ENCODE measurements around the gene PDHX. TPM values are rescaled to one million over a fixed set of nuclear protein-coding genes. Genes with fewer than 3 reads are reported as not detected.

Gene PDHX
- total and polyA plus RNA-seq, 9 donors: 11.8 to 45.2 (median 24.0) TPM

- H3K4me3 ChIP-seq: no peak overlapping the region
- H3K27ac ChIP-seq: no peak overlapping the region
- no peaks in the 10 kb centered on the region for H3K36me3 ChIP-seq
- no peaks in the 10 kb centered on the region for H3K9me3 ChIP-seq
- H3K4me1 ChIP-seq (ENCODE audit: insufficient read depth): no peaks in the 10 kb centered on the region
- WGBS, 3 donors: 92 to 96% (median 93%) methylated on average over 11 of the region's 11 CpGs
- TF ChIP-seq CTCF (IDR thresholded peaks at IDR 0.05): no peak
- no peak for TF ChIP-seq POLR2A (IDR thresholded peaks at IDR 0.05)
- no peaks in the 10 kb centered on the region for H3K27me3 ChIP-seq
- intact Hi-C loops (cut with DNase I): loop anchor here (5.0 to 10.0 kb wide), 4 partner anchors 455 to 555 kb away; no protein-coding TSS in a partner anchor
- DNase-seq: no peak
Observed at GRCh38 chr11:34929794-34930763, 13.7 kb downstream of the PDHX start.

DNA sequence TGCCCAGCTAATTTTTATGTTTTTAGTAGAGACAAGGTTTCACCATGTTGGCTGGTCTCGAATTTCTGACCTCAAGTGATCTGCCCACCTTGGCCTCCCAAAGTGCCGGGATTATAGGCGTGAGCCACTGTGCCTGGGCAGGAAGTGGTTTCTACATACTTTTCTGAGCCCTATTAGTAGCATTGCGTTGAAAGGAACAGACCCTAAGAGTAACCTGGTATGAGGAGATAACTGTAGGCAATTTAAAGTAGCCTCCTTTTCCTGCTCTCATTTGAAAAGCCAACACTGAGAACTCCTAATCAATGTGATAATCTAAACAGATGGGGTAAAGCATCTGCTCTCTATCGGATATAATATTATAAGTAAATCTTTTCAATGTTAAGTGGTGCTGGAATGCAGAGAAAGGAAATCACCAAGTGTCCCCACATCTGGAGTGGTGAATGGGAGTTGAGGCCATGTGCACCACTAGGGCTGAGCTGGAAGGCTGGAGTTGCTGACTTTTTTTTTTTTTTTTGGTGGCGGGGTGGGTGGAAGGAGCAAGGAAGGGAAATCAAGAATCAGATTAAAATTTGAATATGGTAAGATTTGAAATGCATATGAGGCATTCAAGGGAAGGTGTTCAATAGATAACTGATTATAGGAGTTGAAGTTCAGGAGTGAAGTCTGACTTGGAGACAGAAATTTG is 20.7 kb downstream of the PDHX start:
- DNase-seq: no peak
- Histone ChIP-seq H3K27ac (no peak overlapping the region), H3K4me3 (no peak overlapping the region), H3K27me3 (no peaks in the 10 kb centered on the region), H3K36me3 (no peaks in the 10 kb centered on the region), H3K9me3 (no peaks in the 10 kb centered on the region), H3K4me1 (ENCODE audit: insufficient read depth) (peaks cover 3% of the 10 kb centered on the region)
- WGBS, 3 donors: 94 to 96% (median 95%) methylated on average over 6 of the region's 6 CpGs
- no peak for TF ChIP-seq EP300 (IDR thresholded peaks at IDR 0.05)
- no peak for TF ChIP-seq POLR2A (IDR thresholded peaks at IDR 0.05)
- no peak for TF ChIP-seq CTCF (IDR thresholded peaks at IDR 0.05)
- intact Hi-C loops (cut with DNase I): no loop called here

- H3K36me3 ChIP-seq: no peaks in the 10 kb centered on the region
- 6 to 21% (median 20%) methylated on average over 1 of the region's 1 CpG for WGBS, 3 donors
- DNase-seq: no peak
- no peak overlapping the region for H3K27ac ChIP-seq
- H3K27me3 ChIP-seq: no peaks in the 10 kb centered on the region
- TF ChIP-seq EP300 (IDR thresholded peaks at IDR 0.05) (no peak), CTCF (IDR thresholded peaks at IDR 0.05) (no peak), POLR2A (IDR thresholded peaks at IDR 0.05) (no peak)
- H3K9me3 ChIP-seq: no peaks in the 10 kb centered on the region
- H3K4me3 ChIP-seq: no peak overlapping the region
- peaks cover 3% of the 10 kb centered on the region for H3K4me1 ChIP-seq (ENCODE audit: insufficient read depth)
- intact Hi-C loops (cut with DNase I): no loop called here
Observed at GRCh38 chr11:34938611-34939010, 22.2 kb downstream of the PDHX start.

- no peak for TF ChIP-seq POLR2A (IDR thresholded peaks at IDR 0.05)
- no peak for TF ChIP-seq CTCF (IDR thresholded peaks at IDR 0.05)
- TF ChIP-seq EP300 (IDR thresholded peaks at IDR 0.05): no peak
- WGBS, 3 donors: 27 to 37% (median 31%) methylated on average over 4 of the region's 4 CpGs
- intact Hi-C loops (cut with DNase I): no loop called here
- Histone ChIP-seq H3K4me3 (no peak overlapping the region), H3K4me1 (ENCODE audit: insufficient read depth) (peaks cover 3% of the 10 kb centered on the region), H3K9me3 (no peaks in the 10 kb centered on the region), H3K27me3 (no peaks in the 10 kb centered on the region), H3K27ac (no peak overlapping the region), H3K36me3 (no peaks in the 10 kb centered on the region)
- no peak for DNase-seq
Observed at GRCh38 chr11:34940026-34940677, 23.7 kb downstream of the PDHX start.

All from ovary (tissue), 9 donors.